Mesenchymal stem cell (in vitro differentiated cells and primary cell): ENCODE results near the gene DNAH8.

Source experiments
- DNase-seq: peaks from one replicate; pipeline ENCODE4 v3.0.0-alpha.2; 2013
- H2AFZ ChIP-seq: one replicate; pipeline ENCODE4 v1.6.1; 2013; ENCODE audit warnings: low read depth, mild to moderate bottlenecking, control low read depth, inconsistent platforms, low read length, moderate library complexity
- H2AK5ac ChIP-seq: 2 replicates; pipeline ENCODE4 v1.6.1; 2013; ENCODE audit warnings: low read length, moderate library complexity, mild to moderate bottlenecking, inconsistent platforms; ENCODE audit not compliant: severe bottlenecking
- H2BK120ac ChIP-seq: one replicate; pipeline ENCODE4 v1.6.1; 2013; ENCODE audit warnings: low read depth, mild to moderate bottlenecking, inconsistent platforms, low read length, moderate library complexity
- H2BK12ac ChIP-seq, 2 experiments: one replicate each; pipeline ENCODE4 v1.6.1; 2013; ENCODE audit warnings: inconsistent platforms in 2 of 2, low read length in 2 of 2, mild to moderate bottlenecking in 2 of 2, moderate library complexity in 2 of 2, control low read depth in 1 of 2
- H2BK15ac ChIP-seq: one replicate; pipeline ENCODE4 v1.6.1; 2013; ENCODE audit warnings: mild to moderate bottlenecking, low read depth, inconsistent platforms; ENCODE audit not compliant: poor library complexity, severe bottlenecking
- H2BK5ac ChIP-seq: 2 replicates; pipeline ENCODE4 v1.6.1; 2013; ENCODE audit warnings: low read depth, mild to moderate bottlenecking, low read length, control low read depth, inconsistent platforms; ENCODE audit not compliant: poor library complexity, severe bottlenecking
- H3K14ac ChIP-seq, 2 experiments: one replicate each; pipeline ENCODE4 v1.6.1; 2013; ENCODE audit warnings: inconsistent platforms in 2 of 2, low read length in 2 of 2, control low read depth in 1 of 2, mild to moderate bottlenecking in 1 of 2, moderate library complexity in 1 of 2
- H3K18ac ChIP-seq, 2 experiments: one replicate each; pipeline ENCODE4 v1.6.1; 2013; ENCODE audit warnings: inconsistent platforms in 2 of 2, low read length in 2 of 2, control low read depth in 1 of 2, low read depth in 1 of 2, mild to moderate bottlenecking in 1 of 2
- H3K23ac ChIP-seq, 2 experiments: one replicate each; pipeline ENCODE4 v1.6.1; 2013; ENCODE audit warnings: inconsistent platforms in 2 of 2, low read length in 2 of 2, mild to moderate bottlenecking in 2 of 2, moderate library complexity in 2 of 2, control low read depth in 1 of 2
- H3K27ac ChIP-seq: 2 replicates; pipeline ENCODE4 v1.5.1; 2013; ENCODE audit warnings: mild to moderate bottlenecking, moderate library complexity, low read length, control low read depth, inconsistent platforms; ENCODE audit not compliant: poor library complexity, severe bottlenecking
- H3K27me3 ChIP-seq, 2 experiments: 2 replicates each; pipeline versions ENCODE4 v1.6.1 to v1.7.0; 2013; ENCODE audit warnings: low read length in 2 of 2, mild to moderate bottlenecking in 2 of 2, moderate library complexity in 2 of 2, control low read depth in 1 of 2, inconsistent platforms in 1 of 2; ENCODE audit not compliant: control insufficient read depth in 1 of 2, insufficient read depth in 1 of 2
- H3K36me3 ChIP-seq, 2 experiments: 2 replicates each; pipeline versions ENCODE4 v1.6.1 to v1.7.0; 2013; ENCODE audit warnings: low read length in 2 of 2, control low read depth in 1 of 2, inconsistent platforms in 1 of 2, low read depth in 1 of 2, mild to moderate bottlenecking in 1 of 2; ENCODE audit not compliant: insufficient read depth in 2 of 2, control insufficient read depth in 1 of 2
- H3K4ac ChIP-seq, 2 experiments: one replicate each; pipeline ENCODE4 v1.6.1; 2013; ENCODE audit warnings: inconsistent platforms in 2 of 2, low read length in 2 of 2, mild to moderate bottlenecking in 2 of 2, moderate library complexity in 2 of 2, control low read depth in 1 of 2, low read depth in 1 of 2
- H3K4me1 ChIP-seq: 2 replicates; pipeline ENCODE4 v1.6.1; 2013; ENCODE audit warnings: low read depth, low read length, control low read depth; ENCODE audit not compliant: control insufficient read depth, insufficient read depth
- H3K4me2 ChIP-seq: 2 replicates; pipeline ENCODE4 v1.6.1; 2013; ENCODE audit warnings: low read length, mild to moderate bottlenecking, inconsistent platforms; ENCODE audit not compliant: poor library complexity, severe bottlenecking
- H3K4me3 ChIP-seq, 2 experiments: 2 replicates each; pipeline versions ENCODE4 v1.5.1 to v1.7.0; 2013; ENCODE audit warnings: low read length in 2 of 2, mild to moderate bottlenecking in 2 of 2, control low read depth in 1 of 2, low read depth in 1 of 2; ENCODE audit not compliant: insufficient read depth in 1 of 2
- H3K79me1 ChIP-seq: replicated peaks from 2 replicates; pipeline ENCODE4 v1.6.1; 2013; ENCODE audit warnings: mild to moderate bottlenecking, control low read depth, low read length, inconsistent platforms; ENCODE audit not compliant: poor library complexity, severe bottlenecking
- H3K9ac ChIP-seq: 2 replicates; pipeline ENCODE4 v1.7.0; 2013; ENCODE audit warnings: mild to moderate bottlenecking, low read length, moderate library complexity
- H3K9me3 ChIP-seq: 2 replicates; pipeline ENCODE4 v1.7.0; 2013; ENCODE audit warnings: mild to moderate bottlenecking, low read length; ENCODE audit not compliant: control insufficient read depth
- H4K8ac ChIP-seq: one replicate; pipeline ENCODE4 v1.6.1; 2013; ENCODE audit warnings: inconsistent platforms, mild to moderate bottlenecking, low read length, moderate library complexity
- H4K91ac ChIP-seq: one replicate; pipeline ENCODE4 v1.6.1; 2013; ENCODE audit warnings: mild to moderate bottlenecking, low read length, inconsistent platforms
- WGBS: methylation state at CpG from one replicate; pipeline ENCODE4 v1.1.7; 2013; ENCODE audit warnings: mixed read lengths; 5-methylcytosine and 5-hydroxymethylcytosine counted together

DNAH8 gene

GRCh38 chr6:38942442-38942841, 227.3 kb downstream of the DNAH8 start:
- no peak overlapping the region for H2BK15ac ChIP-seq
- H3K27ac ChIP-seq: no peak overlapping the region
- 74% methylated on average over 2 of the region's 4 CpGs for WGBS
- H3K9me3 ChIP-seq: no peaks in the 10 kb centered on the region
- H3K27me3 ChIP-seq: peaks cover 3 to 37% of the 10 kb centered on the region in 2 experiments
- peak overlapping the region in 1 of 2 experiments; percentile 48 for H3K14ac ChIP-seq
- H3K79me1 ChIP-seq: no peaks in the 10 kb centered on the region
- H3K18ac ChIP-seq: no peak overlapping the region
- H4K8ac ChIP-seq: no peak overlapping the region
- no peak overlapping the region for H2AFZ ChIP-seq
- H2BK5ac ChIP-seq: no peak overlapping the region
- H3K23ac ChIP-seq: no peak overlapping the region
- H3K4me1 ChIP-seq: no peaks in the 10 kb centered on the region
- H2BK120ac ChIP-seq: no peak overlapping the region
- DNase-seq: no peak
- H2BK12ac ChIP-seq: no peak overlapping the region
- no peak overlapping the region for H3K4ac ChIP-seq
- H4K91ac ChIP-seq: no peak overlapping the region
- no peak overlapping the region for H3K9ac ChIP-seq
- no peak overlapping the region for H2AK5ac ChIP-seq
- no peaks in the 10 kb centered on the region for H3K36me3 ChIP-seq
- no peak overlapping the region for H3K4me2 ChIP-seq
- no peak overlapping the region for H3K4me3 ChIP-seq

GRCh38 chr6:38942965-38943364, 227.9 kb downstream of the DNAH8 start:
- WGBS: 71% methylated on average over 1 of the region's 1 CpG

GRCh38 chr6:38943964-38944363, 228.9 kb downstream of the DNAH8 start:
- no peak overlapping the region for H2BK15ac ChIP-seq
- no peaks in the 10 kb centered on the region for H3K36me3 ChIP-seq
- H3K27me3 ChIP-seq: peaks cover 3 to 37% of the 10 kb centered on the region in 2 experiments
- H3K27ac ChIP-seq: no peak overlapping the region
- H2AFZ ChIP-seq: no peak overlapping the region
- H3K23ac ChIP-seq: no peak overlapping the region
- no peak overlapping the region for H3K4ac ChIP-seq
- H3K18ac ChIP-seq: no peak overlapping the region
- no peaks in the 10 kb centered on the region for H3K79me1 ChIP-seq
- H3K9me3 ChIP-seq: no peaks in the 10 kb centered on the region
- no peak overlapping the region for H3K4me2 ChIP-seq
- H2AK5ac ChIP-seq: no peak overlapping the region
- no peak overlapping the region for H3K4me3 ChIP-seq
- no peak overlapping the region for H2BK120ac ChIP-seq
- no peak overlapping the region for H2BK12ac ChIP-seq
- 84% methylated on average over 4 of the region's 4 CpGs for WGBS
- H3K14ac ChIP-seq: no peak overlapping the region
- no peak overlapping the region for H4K91ac ChIP-seq
- no peak for DNase-seq
- no peaks in the 10 kb centered on the region for H3K4me1 ChIP-seq
- H3K9ac ChIP-seq: no peak overlapping the region
- no peak overlapping the region for H4K8ac ChIP-seq
- no peak overlapping the region for H2BK5ac ChIP-seq

More at GRCh38 chr6:38942965-38943364, 227.9 kb downstream of the DNAH8 start:
- H2AFZ ChIP-seq: no peak overlapping the region
- H2AK5ac ChIP-seq: no peak overlapping the region
- no peak overlapping the region for H3K23ac ChIP-seq
- H3K9me3 ChIP-seq: no peaks in the 10 kb centered on the region
- H3K27ac ChIP-seq: no peak overlapping the region
- no peak overlapping the region for H2BK12ac ChIP-seq
- H2BK5ac ChIP-seq: no peak overlapping the region
- H3K79me1 ChIP-seq: no peaks in the 10 kb centered on the region
- H4K91ac ChIP-seq: no peak overlapping the region
- no peak overlapping the region for H3K14ac ChIP-seq
- no peak overlapping the region for H3K9ac ChIP-seq
- H4K8ac ChIP-seq: no peak overlapping the region
- H3K4ac ChIP-seq: no peak overlapping the region
- H2BK15ac ChIP-seq: no peak overlapping the region
- no peak for DNase-seq
- peaks cover 3 to 37% of the 10 kb centered on the region in 2 experiments for H3K27me3 ChIP-seq
- no peak overlapping the region for H3K4me2 ChIP-seq
- H3K36me3 ChIP-seq: no peaks in the 10 kb centered on the region
- no peaks in the 10 kb centered on the region for H3K4me1 ChIP-seq
- no peak overlapping the region for H3K4me3 ChIP-seq
- H2BK120ac ChIP-seq: no peak overlapping the region
- H3K18ac ChIP-seq: no peak overlapping the region

GRCh38 chr6:38944655-38945279, 229.7 kb downstream of the DNAH8 start:
- H3K4me1 ChIP-seq: no peaks in the 10 kb centered on the region
- H2AFZ ChIP-seq: no peak overlapping the region
- no peak overlapping the region for H2AK5ac ChIP-seq
- no peaks in the 10 kb centered on the region for H3K79me1 ChIP-seq
- no peak overlapping the region for H3K23ac ChIP-seq
- H4K8ac ChIP-seq: no peak overlapping the region
- no peak overlapping the region for H3K4me2 ChIP-seq
- H3K27me3 ChIP-seq: peaks cover 3 to 32% of the 10 kb centered on the region in 2 experiments
- no peak overlapping the region for H3K9ac ChIP-seq
- H2BK12ac ChIP-seq: no peak overlapping the region
- no peaks in the 10 kb centered on the region for H3K36me3 ChIP-seq
- no peak overlapping the region for H3K4me3 ChIP-seq
- no peak overlapping the region for H3K18ac ChIP-seq
- H2BK120ac ChIP-seq: no peak overlapping the region
- DNase-seq: no peak
- H3K14ac ChIP-seq: no peak overlapping the region
- H2BK15ac ChIP-seq: no peak overlapping the region
- no peak overlapping the region for H3K4ac ChIP-seq
- no peaks in the 10 kb centered on the region for H3K9me3 ChIP-seq
- no peak overlapping the region for H2BK5ac ChIP-seq
- H4K91ac ChIP-seq: no peak overlapping the region
- no CpG with 5 or more reads among the region's 1 CpG for WGBS
- H3K27ac ChIP-seq: no peak overlapping the region
